Neural cell (in vitro differentiated cells): ENCODE data around the gene MAFB.

Experiments used
- CTCF ChIP-seq: fragments of 450-650 bp; IDR thresholded peaks from 2 replicates; pipeline ENCODE4 v1.5.1; 2014; ENCODE audit warnings: antibody characterized with exemption, mild to moderate bottlenecking, moderate library complexity; ENCODE audit not compliant: poor library complexity, severe bottlenecking
- EZH2 ChIP-seq: fragments of 200-600, 300-800 bp; shearing (Covaris generic), sonication (generic); IDR thresholded peaks from 2 replicates; pipeline ENCODE4 v1.6.1; 2014; ENCODE audit warnings: antibody characterized with exemption, low read length, borderline replicate concordance, mild to moderate bottlenecking; ENCODE audit not compliant: insufficient read depth, poor library complexity, severe bottlenecking
- RAD21 ChIP-seq: fragments of 450-650 bp; conservative IDR thresholded peaks from 2 replicates; pipeline ENCODE4 v1.6.1; 2014; ENCODE audit warnings: antibody characterized with exemption, mild to moderate bottlenecking, moderate library complexity
- REST ChIP-seq: IDR thresholded peaks from 2 replicates; pipeline ENCODE4 v1.6.1; 2012; ENCODE audit warnings: borderline replicate concordance
- TAF1 ChIP-seq: IDR thresholded peaks from 2 replicates; pipeline ENCODE4 v1.6.1; 2012; ENCODE audit warnings: low read depth

- no peak for TF ChIP-seq REST
- no peak for TF ChIP-seq CTCF
- TF ChIP-seq TAF1 = no peak
- no peak for TF ChIP-seq RAD21
- no peak for TF ChIP-seq EZH2
Observed at GRCh38 chr20:40713508-40713907, 24.5 kb upstream of the MAFB start.
